ENCODE data around the gene GET3.
"Not testable (repeated sequence)": the region's sequence is repeated elsewhere in the genome, so short reads cannot be mapped to it uniquely, and the experiment has no call there.

GET3 gene

DNA sequence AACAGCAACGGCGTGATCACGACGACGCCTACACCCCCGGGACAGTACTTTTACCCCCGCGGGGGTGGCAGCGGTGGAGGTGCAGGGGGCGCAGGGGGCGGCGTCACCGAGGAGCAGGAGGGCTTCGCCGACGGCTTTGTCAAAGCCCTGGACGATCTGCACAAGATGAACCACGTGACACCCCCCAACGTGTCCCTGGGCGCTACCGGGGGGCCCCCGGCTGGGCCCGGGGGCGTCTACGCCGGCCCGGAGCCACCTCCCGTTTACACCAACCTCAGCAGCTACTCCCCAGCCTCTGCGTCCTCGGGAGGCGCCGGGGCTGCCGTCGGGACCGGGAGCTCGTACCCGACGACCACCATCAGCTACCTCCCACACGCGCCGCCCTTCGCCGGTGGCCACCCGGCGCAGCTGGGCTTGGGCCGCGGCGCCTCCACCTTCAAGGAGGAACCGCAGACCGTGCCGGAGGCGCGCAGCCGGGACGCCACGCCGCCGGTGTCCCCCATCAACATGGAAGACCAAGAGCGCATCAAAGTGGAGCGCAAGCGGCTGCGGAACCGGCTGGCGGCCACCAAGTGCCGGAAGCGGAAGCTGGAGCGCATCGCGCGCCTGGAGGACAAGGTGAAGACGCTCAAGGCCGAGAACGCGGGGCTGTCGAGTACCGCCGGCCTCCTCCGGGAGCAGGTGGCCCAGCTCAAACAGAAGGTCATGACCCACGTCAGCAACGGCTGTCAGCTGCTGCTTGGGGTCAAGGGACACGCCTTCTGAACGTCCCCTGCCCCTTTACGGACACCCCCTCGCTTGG lies 55.0 kb downstream of the GET3 start:
- no peak for DNase-seq (ENCODE audit: low spot score)

GRCh38 chr19:12792853-12793289 lies 55.6 kb downstream of the GET3 start:
- DNase-seq (ENCODE audit: low spot score) = no peak

- DNase-seq (ENCODE audit: low spot score) = peak; percentile 94
Observed at GRCh38 chr19:12793290-12794195, 56.2 kb downstream of the GET3 start.

- no peak for DNase-seq (ENCODE audit: low spot score)
Observed at GRCh38 chr19:12794196-12794941, 57.1 kb downstream of the GET3 start.

- no peak for DNase-seq (ENCODE audit: low spot score)
Observed at GRCh38 chr19:12794971-12795381, 57.7 kb downstream of the GET3 start.

DNA sequence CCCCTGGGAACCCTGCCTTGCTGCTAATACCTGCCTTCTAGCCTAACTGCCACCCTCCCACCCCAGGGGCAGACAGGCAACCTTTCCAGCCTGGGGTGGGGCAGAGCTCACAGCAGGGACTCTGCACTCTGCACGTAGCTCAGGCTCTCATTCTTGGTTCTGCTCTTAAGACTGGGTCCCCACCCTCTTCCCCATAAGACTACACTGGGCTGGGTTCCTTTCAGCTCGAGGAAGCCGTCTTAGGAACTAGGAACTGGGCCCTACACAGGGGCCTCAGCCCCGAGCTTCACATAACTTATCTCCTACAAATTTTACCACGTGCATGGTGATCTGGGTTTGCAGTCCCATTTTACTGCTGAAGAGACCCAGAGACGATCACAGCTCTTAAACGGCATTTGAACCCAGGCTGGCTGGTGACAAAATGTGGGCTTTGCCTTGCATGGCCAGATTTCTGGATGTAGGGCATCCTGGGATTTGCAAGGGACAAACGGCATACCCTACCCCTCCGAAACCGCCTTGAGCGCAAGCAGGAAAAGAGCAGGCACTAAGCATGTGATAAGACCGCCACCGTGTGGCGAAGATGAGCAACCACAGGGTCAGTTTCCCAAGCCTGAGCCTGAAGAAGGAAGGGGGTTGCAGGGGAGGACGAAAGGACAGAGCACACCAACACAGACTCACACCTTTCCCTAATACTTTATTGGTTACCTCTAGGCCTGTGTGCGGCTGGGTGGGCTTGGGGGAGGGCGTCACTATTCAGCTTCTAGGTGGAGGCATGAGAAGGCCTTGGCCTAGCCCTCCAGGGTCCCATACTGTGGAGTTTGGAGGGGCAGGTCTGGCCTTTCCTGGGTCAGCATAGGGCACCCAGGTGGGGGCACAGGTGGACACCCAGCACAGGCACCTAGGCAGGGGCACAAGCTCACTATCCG lies 59.1 kb downstream of the GET3 start:
- peak; percentile 91 for DNase-seq (ENCODE audit: low spot score)

GRCh38 chr19:12797141-12797587 lies 59.9 kb downstream of the GET3 start:
- no peak for DNase-seq (ENCODE audit: low spot score)

DNA sequence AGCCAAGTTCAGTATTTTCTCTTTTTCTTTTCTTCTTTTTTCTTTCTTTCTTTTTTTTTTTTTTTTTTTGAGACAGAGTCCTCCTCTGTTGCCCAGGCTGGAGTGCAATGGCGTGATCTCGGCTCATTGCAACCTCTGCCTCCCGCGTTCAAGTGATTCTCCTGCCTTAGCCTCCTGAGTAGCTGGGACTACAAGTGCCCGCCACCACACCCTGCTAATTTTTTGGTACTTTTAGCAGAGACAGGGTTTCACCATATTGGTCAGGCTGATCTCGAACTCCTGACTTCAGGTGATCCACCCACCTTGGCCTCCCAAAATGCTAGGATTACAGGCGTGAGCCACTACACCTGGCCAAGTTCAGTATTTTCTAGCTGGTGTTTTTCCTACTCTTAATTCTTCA lies 60.3 kb downstream of the GET3 start:
- DNase-seq (ENCODE audit: low spot score) = not testable (repeated sequence)

Data from Ammon's horn (tissue), 1 donor.